Limb (tissue), 2 donors: ENCODE results near the gene TSC1.
"Not testable (repeated sequence)": the region's sequence is repeated elsewhere in the genome, so short reads cannot be mapped to it uniquely, and the experiment has no call there.

ENCODE experiments used
- DNase-seq, 2 donors: peaks; one replicate each; pipeline ENCODE4 v3.0.0-alpha.2; 2016; ENCODE audit errors: extremely low spot score in 2 of 2

TSC1 gene

GRCh38 chr9:132944294-132945185 lies at the start of gene TSC1:
Gene TSC1 (minus strand): TSS chr9:132944616. CDS start chr9:132928872, 15,744 bp downstream.
- peak; percentile 94 to 100 for DNase-seq

GRCh38 chr9:132993511-132993939 lies 49.1 kb upstream of the TSC1 start:
- no peak for DNase-seq

GRCh38 chr9:132991351-132992300 lies 47.2 kb upstream of the TSC1 start:
- no peak for DNase-seq

GRCh38 chr9:132990781-132991180 lies 46.4 kb upstream of the TSC1 start:
- no peak for DNase-seq

GRCh38 chr9:132989998-132990557 lies 45.7 kb upstream of the TSC1 start:
- not testable (repeated sequence) for DNase-seq

- no peak for DNase-seq
These were observed 45.1 kb upstream of the TSC1 start for GRCh38 chr9:132989414-132989996.

- DNase-seq, result no peak
These were observed 44.5 kb upstream of the TSC1 start for GRCh38 chr9:132989014-132989310.

- no peak for DNase-seq
These were observed 44.0 kb upstream of the TSC1 start for GRCh38 chr9:132988244-132989013.

- DNase-seq, result no peak
These were observed 42.5 kb upstream of the TSC1 start for GRCh38 chr9:132986640-132987620.

GRCh38 chr9:132986114-132986513 lies 41.7 kb upstream of the TSC1 start:
- DNase-seq, result no peak

- no peak for DNase-seq
These were observed 41.1 kb upstream of the TSC1 start for GRCh38 chr9:132985489-132985888.

- DNase-seq, result no peak
These were observed 40.6 kb upstream of the TSC1 start for GRCh38 chr9:132985071-132985350.

- no peak for DNase-seq
These were observed 40.0 kb upstream of the TSC1 start for GRCh38 chr9:132984202-132985070.

GRCh38 chr9:132983491-132984201 lies 39.2 kb upstream of the TSC1 start:
- DNase-seq, result no peak

GRCh38 chr9:132982458-132982857 lies 38.0 kb upstream of the TSC1 start:
- DNase-seq, result no peak

GRCh38 chr9:132980157-132980556 lies 35.7 kb upstream of the TSC1 start:
- no peak for DNase-seq

- DNase-seq, result no peak
These were observed 34.2 kb upstream of the TSC1 start, which contains the start of gene GFI1B for GRCh38 chr9:132978451-132979131. Gene GFI1B (plus strand): TSS chr9:132978694. CDS start chr9:132986679, 7,985 bp downstream.

- no peak for DNase-seq
These were observed 33.7 kb upstream of the TSC1 start for GRCh38 chr9:132978112-132978450.
